SK-N-SH (cell line): ENCODE measurements around the gene ZNF23.

Experiments used
- CTCF ChIP-seq: fragments of 200-600 bp; sonication (generic); IDR thresholded peaks from 2 replicates; pipeline ENCODE4 v1.6.1; 2017; ENCODE audit warnings: antibody characterized with exemption, mild to moderate bottlenecking, moderate library complexity
- EZH2phosphoT487 ChIP-seq: fragments of 200-600 bp; sonication (generic); IDR thresholded peaks from 2 replicates; pipeline ENCODE4 v1.6.1; 2017; ENCODE audit warnings: low read depth, mixed run types, mild to moderate bottlenecking, antibody characterized with exemption, moderate library complexity, borderline replicate concordance
- POLR2AphosphoS5 ChIP-seq: IDR thresholded peaks from 2 replicates; pipeline ENCODE4 v1.6.1; 2012; ENCODE audit warnings: low read depth, low read length
- RAD21 ChIP-seq: IDR thresholded peaks from 2 replicates; pipeline ENCODE4 v1.6.1; 2012; ENCODE audit warnings: mild to moderate bottlenecking, low read length
- REST ChIP-seq: IDR thresholded peaks from 2 replicates; pipeline ENCODE4 v1.6.1; 2012; ENCODE audit warnings: mild to moderate bottlenecking, low read depth, low read length, moderate library complexity
- SIN3A ChIP-seq: IDR thresholded peaks from 2 replicates; pipeline ENCODE4 v1.6.1; 2012; ENCODE audit warnings: low read depth, mild to moderate bottlenecking, low read length, moderate library complexity, borderline replicate concordance
- TEAD4 ChIP-seq: IDR thresholded peaks from 2 replicates; pipeline ENCODE4 v1.4.0; 2012; ENCODE audit warnings: mild to moderate bottlenecking, borderline replicate concordance; ENCODE audit not compliant: insufficient read depth
- USF1 ChIP-seq: IDR thresholded peaks from 2 replicates; pipeline ENCODE4 v1.4.0; 2012; ENCODE audit warnings: low read depth, borderline replicate concordance

GRCh38 chr16:71441348-71442050, 20.5 kb downstream of the ZNF23 start:
- TF ChIP-seq CTCF, result peak; percentile 20
- TF ChIP-seq SIN3A, result no peak
- no peak for TF ChIP-seq POLR2AphosphoS5
- no peak for TF ChIP-seq EZH2phosphoT487
- no peak for TF ChIP-seq REST
- TF ChIP-seq RAD21, result no peak
- no peak for TF ChIP-seq USF1
- TF ChIP-seq TEAD4, result no peak
